DND-41 (cell line): ENCODE results near the gene RUVBL2.

Source experiments
- EZH2 ChIP-seq: IDR thresholded peaks from 3 replicates; pipeline ENCODE4 v1.6.1; 2012; ENCODE audit warnings: borderline replicate concordance, low read depth, mild to moderate bottlenecking, moderate library complexity, low read length, inconsistent platforms; ENCODE audit not compliant: severe bottlenecking
- TF ChIP-seq, protein P1 (sequence below): IDR thresholded peaks from 2 replicates; pipeline ENCODE4 v1.5.1; 2012; ENCODE audit warnings: borderline replicate concordance, low read length, moderate library complexity, mild to moderate bottlenecking; ENCODE audit not compliant: poor library complexity, severe bottlenecking; ENCODE audit errors: extremely low read depth

DNA sequence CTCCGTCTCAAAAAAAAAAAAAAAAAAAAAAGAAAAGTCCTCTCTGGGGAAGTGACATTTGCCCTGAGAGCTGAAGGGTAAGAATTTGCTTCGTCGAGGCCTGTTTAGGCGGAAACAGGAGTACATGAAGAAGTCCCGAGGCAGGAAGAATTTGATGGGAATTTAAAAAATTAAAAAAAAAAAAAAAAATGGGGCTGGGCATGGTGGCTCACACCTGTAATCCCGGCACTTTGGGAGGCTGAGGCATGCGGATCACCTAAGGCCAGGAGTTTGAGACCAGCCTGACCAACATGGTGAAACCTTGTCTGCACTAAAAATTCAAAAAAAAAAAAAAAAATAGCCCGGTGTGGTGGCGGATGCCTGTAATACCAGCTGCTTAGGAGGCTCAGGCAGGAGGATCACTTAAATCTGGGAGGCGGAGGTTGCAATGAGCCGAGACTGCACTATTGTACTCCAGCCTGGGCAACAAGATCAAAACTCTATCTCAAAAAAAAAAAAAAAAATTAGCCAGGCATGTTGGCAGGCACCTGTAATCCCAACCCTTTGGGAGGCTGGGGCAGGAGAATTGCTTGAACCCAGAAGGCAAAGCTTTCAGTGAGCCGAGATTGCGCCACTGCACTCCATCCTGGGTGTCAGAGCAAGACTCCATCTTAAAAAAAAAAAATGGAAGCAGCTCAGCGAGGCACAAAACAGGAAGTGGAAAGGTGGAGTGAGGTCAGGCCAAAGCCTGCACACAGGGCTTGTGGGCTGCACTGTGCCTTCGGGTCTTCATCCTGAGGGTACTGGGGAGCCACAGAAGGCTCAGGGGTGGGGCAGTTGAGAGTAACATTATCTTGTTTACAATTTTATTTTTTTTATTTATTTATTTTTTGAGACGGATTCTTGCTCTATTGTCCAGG, 34.1 kb upstream of the RUVBL2 start:
- TF ChIP-seq, protein P1, sequence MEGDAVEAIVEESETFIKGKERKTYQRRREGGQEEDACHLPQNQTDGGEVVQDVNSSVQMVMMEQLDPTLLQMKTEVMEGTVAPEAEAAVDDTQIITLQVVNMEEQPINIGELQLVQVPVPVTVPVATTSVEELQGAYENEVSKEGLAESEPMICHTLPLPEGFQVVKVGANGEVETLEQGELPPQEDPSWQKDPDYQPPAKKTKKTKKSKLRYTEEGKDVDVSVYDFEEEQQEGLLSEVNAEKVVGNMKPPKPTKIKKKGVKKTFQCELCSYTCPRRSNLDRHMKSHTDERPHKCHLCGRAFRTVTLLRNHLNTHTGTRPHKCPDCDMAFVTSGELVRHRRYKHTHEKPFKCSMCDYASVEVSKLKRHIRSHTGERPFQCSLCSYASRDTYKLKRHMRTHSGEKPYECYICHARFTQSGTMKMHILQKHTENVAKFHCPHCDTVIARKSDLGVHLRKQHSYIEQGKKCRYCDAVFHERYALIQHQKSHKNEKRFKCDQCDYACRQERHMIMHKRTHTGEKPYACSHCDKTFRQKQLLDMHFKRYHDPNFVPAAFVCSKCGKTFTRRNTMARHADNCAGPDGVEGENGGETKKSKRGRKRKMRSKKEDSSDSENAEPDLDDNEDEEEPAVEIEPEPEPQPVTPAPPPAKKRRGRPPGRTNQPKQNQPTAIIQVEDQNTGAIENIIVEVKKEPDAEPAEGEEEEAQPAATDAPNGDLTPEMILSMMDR, result no peak
- no peak for TF ChIP-seq EZH2
